Left ventricle myocardium superior (tissue), 1 donor: ENCODE results near the gene PRKG1. TPM values are rescaled to one million over a fixed set of nuclear protein-coding genes. Genes with fewer than 3 reads are reported as not detected.

Experiments used
- ATAC-seq: fragments of 200-7000 bp; cut with Tn5 transposase; one replicate; pipeline ENCODE4 v1.9.1; 2020; ENCODE audit warnings: mild to moderate bottlenecking, moderate library complexity
- DNase-seq: peaks from one replicate; pipeline ENCODE4 v3.0.0-alpha.2; 2020
- intact Hi-C: fragments of 100-400 bp; cut with micrococcal nuclease; formaldehyde crosslinking; loops from one replicate; pipeline ENCODE4 v1.11.0; 2022
- long read RNA-seq: library from polyadenylated mRNA; unstranded; transcript quantifications from one replicate; pipeline ENCODE4 v2.0.0, GENCODE V29; 2021
- total RNA-seq: library from RNA; stranded (reverse); fragmentation: NEBNext Ultra II Directional; extraction: Animal tissue kit (Norgen Biotek cat#: 25700); gene quantifications from one replicate; pipeline ENCODE4 v1.2.1, GENCODE V29; 2021
- donor health status: DM: no; HTN: yes; CAD: no; lungs with severe emphysema.

Gene PRKG1
- total RNA-seq = 24.9 TPM
- long read RNA-seq, partial matches to known transcripts = 1 of 7 reads
- long read RNA-seq, other reads (novel, unspliced or antisense) = 6 of 7 reads

DNA sequence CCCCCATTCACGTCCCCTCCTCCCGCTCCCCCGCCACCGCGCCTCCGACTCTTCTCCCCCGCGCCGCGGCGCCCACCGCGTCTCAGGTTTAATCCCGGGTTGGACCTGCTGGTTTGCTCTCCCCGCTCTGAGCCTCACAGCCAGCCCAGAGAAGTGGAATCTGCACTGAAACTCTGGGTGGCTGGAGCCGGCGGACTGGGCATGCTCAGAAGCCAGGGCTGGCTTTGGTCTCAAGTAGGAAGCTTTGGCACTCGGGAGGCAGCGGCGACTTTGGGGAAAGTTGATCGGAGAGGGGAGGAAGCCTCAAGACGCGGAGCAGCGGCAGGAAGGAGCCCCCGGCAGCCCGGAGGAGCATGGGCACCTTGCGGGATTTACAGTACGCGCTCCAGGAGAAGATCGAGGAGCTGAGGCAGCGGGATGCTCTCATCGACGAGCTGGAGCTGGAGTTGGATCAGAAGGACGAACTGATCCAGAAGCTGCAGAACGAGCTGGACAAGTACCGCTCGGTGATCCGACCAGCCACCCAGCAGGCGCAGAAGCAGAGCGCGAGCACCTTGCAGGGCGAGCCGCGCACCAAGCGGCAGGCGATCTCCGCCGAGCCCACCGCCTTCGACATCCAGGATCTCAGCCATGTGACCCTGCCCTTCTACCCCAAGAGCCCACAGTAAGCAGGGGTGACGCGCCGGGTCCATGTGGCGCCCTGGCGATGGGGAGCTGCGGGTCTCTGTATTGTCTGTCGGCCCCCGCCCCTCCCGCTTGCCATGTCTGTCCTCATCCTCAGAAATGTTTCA lies at the start of gene PRKG1:
TSS of gene PRKG1 (plus strand) at position 250 of the 791 bp plus-strand sequence.
- DNase-seq = peak; percentile 88
- intact Hi-C loops = no loop called here
- ATAC-seq = peak; percentile 94

DNA sequence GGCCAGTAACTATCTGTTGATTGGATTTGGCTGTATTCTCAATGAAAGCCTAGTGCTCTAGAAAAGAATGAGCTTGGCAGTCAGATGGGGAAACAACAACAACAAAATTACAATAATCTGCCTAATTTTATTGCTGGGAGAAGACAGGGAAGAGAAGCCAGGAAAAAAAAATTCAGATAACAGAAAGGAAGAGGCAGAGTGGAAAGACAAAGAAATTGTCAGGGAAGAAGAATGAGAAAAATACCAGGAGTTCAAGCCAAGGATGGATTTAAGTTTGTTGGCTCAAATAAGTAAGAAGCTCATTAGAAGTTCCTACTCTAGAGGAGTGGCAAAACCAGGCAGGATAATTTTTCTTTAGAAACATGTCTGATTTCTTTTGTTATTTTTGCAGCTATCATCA lies 45.9 kb upstream of the PRKG1 start:
- DNase-seq (no peak), ATAC-seq (no peak)
- intact Hi-C loops = no loop called here

DNA sequence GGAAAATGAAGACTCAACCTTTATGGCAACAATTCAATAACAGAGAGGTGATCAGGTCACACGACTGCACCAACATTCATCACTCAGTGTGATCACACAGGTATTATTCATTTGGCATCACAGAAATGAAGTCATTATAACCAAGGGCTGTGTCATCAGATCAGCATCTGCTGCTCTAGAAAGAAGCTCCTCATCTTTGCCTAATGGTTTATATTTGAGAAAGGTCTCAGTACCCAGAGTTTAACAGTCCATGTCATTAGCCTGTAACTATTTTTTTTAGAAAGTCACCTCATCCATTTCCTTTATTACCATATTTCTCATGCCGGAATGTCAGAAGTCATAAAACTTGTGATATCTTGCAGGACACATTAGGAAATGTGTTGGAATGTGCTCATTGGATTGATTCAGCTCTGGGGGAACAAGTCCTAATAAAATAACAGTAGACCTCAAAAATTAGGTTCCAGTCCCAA lies 45.1 kb upstream of the PRKG1 start:
- ATAC-seq (no peak), DNase-seq (no peak)
- intact Hi-C loops = no loop called here

DNA sequence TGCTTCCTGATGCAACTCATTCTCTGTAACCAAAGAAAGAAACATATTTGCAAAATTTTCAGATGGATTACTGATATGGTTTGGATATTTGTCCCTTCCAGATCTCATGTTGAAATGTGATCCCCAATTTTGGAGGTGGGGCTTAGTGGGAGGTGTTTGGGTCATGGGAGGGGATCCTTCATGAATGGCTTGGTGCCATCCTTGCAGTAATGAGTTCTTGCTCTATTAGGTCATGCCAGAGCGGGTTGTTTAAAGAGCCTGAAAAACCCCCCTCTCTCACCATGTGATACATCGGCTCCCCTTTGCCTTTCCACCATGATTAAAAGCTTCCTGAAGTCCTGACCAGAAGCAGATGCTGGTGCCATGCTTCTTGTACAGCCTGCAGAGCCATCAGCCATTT lies 43.8 kb upstream of the PRKG1 start:
- no peak for DNase-seq

DNA sequence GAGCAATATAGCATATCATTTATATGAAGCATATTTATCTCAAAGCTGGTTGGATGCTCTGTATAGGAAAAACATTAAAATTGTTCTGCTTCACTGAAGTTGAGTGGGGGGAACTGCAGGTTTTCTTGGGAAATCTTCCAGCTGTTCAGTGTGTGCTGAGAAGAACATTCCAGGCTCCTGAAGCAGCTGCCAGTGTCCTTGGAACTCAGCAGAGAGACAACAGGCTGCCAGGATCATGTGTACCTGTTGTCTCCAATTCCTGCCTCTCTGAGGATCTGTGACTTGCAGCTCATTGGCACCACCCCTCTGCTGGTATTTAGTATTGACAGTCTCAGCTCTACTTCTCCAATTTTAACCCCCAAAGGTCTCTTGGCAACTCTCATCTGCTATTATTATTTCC lies 42.3 kb upstream of the PRKG1 start:
- no peak for DNase-seq
- ATAC-seq = no peak
- intact Hi-C loops = no loop called here

More for the DNA sequence above, 43.8 kb upstream of the PRKG1 start:
- ATAC-seq = no peak
- intact Hi-C loops = no loop called here

DNA sequence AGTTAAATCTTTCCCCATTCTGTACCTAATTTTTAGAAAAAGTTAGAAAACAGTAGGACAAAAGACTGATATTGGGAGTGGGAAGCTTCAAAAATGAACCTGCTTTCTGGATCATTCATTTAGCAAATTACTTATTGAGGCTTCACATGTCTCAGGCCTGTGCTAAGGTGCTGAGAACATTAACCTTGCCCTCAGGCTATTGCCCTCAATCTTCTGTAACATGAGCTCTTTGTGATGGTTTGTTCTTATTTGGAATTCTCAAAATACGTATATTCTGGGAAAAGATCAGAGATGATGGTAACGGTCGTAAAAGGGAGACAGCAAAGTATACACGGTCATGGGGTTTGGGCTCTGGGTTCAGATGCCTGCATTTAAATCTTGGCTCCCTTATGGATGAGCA lies 39.5 kb upstream of the PRKG1 start:
- no peak for ATAC-seq
- intact Hi-C loops = no loop called here
- DNase-seq = no peak

DNA sequence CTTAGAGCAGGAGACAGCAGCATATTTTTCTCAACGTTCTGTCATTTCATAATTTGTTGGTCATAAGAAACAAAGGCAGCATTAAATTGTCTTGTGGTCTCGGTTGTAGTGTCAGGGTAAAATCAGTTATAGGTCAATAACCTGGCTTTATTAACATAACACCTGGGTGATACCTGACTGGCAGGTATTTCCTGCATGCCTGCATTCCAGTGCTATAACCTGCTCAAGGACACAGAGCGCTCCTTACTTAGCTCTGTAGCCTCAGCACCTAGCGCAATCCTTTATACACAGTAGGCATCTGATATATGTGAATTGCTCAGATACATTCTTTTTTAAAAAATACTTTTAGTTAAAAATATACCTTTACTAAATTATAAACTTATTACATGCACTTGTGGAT lies 38.9 kb upstream of the PRKG1 start:
- no peak for ATAC-seq
- no peak for DNase-seq
- intact Hi-C loops = no loop called here

DNA sequence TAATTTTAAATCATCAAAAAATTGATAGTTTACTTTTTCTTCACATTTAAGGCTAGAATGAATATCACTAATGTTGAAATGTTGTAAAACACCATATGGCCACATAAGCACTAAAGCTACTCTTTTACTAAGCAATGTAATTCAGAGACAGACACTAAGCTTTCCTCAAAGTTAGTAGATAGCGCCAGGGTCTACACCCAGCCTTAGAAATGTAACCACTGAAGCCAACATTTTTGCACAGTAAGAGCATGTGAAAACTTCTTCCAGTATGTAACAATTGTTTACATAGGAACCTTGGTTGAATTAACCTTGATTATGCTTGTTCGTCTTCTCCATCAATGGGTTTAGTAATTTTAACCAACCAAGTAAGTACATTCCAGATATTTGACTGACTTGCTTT lies 28.4 kb upstream of the PRKG1 start:
- intact Hi-C loops = no loop called here
- no peak for DNase-seq
- ATAC-seq = no peak

DNA sequence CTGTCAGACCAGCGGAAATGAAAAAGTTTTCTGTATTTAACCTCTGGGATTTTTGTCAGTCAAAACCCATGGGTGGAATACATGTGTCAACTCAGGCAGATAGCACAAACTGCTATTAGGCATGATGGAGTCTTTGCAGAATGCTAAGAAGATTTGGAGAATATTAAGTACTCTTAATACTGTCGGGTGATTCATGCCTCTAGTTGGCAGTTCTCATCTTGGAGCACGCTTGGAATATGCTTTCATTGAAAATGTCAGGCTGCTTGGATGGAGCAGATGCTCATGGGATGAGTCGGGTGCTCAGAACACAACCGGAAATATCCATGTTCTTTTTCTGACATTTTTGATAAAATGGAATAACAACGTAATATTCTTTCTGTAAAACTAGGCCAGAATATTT lies 27.6 kb upstream of the PRKG1 start:
- ATAC-seq (peak; percentile 64), DNase-seq (no peak)
- intact Hi-C loops = no loop called here

DNA sequence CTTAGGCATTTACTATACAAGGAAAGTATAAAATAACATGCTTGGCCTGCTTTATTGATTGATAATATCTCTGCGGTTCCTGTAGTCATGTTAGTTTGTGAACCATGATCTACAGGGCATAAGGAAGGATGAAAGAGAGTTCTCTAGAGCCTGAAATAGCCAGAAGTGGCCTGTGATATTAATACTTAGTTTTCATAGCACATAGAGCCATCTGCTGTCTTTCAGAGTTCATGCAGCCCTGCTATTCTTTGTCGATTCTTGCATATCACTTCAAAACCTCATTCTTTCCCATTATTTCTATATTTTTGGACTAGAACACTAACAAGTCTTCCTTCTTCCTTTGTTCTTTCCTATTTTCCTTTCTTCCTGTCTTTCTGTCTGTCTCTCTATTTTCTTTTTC lies 26.4 kb upstream of the PRKG1 start:
- DNase-seq = no peak
- ATAC-seq = peak; percentile 82
- intact Hi-C loops = no loop called here

DNA sequence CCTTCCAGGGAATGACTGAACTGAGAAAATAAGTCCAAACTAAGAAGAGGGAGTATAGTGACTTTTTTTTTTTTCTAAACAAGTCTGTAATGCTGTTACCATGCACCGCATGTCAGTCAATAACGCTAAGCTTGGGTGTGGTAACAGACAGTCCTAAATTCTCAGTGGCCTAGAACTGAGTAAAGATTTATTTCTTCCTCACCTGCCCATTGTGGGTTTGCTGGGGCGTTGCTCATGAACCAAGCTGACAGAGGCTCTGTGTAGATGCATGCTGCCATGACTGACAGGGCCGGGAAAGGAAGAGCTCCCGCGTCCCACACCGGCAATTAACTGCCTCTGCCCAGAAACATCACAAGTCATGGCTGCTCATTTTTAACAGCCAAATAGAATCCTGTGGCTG lies 25.5 kb upstream of the PRKG1 start:
- no peak for DNase-seq
- ATAC-seq = no peak
- intact Hi-C loops = no loop called here

DNA sequence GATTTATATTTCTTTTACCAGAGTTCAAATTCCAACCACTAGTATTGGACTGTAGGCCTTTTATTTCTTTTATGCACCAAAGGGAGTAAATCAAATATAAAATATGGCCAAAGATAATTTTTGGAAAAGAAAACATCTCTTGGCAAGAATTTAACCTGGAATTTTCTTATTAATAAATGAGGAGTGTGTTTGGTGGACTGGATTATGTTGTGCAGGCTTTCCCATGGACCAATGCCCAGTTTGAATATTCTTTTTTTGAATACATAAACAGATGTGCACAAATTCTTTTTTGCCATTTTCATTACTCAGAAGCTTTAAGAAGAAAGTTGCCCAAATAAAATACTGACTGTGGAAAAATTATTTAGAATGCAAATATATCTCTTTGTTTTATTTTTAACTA lies 22.1 kb upstream of the PRKG1 start:
- peak; percentile 39 for ATAC-seq
- intact Hi-C loops = no loop called here
- DNase-seq = no peak

DNA sequence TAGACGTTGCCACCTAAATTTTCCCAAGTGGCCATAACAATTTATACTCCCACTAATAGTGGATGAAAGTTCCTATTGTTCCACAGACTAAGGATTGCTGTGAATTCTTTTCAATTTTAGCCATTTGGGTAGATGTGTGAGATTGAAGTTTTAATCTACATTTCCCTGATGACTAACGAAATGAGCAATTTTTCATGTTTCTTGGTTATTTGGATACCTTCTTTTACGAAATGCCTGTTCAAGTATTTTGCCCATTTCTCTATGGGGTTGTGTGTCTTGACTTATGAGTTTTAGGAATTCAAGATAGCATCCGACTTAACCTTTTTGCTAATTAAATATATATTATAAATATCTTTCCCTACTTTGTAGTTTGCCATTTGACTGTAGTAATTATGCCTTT lies 16.4 kb upstream of the PRKG1 start:
- intact Hi-C loops = no loop called here
- DNase-seq (no peak), ATAC-seq (no peak)

DNA sequence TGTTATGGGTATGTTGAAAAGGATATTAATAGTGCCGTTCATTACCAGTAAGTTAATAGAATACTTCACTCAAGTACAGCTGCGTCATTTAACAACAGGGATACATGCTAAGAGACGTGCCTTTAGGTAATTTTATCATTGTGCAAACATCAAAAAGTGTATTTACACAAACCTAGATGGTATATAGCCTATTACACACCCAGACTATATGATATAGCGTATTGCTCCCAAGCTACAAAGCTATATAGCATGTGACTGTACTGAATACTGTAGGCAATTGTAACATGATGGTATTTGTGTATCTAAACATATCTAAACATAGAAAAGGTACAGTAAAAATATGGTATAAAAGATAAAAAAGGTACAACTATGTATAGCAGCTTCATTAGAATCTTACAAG lies 11.1 kb upstream of the PRKG1 start:
- intact Hi-C loops = no loop called here
- no peak for ATAC-seq
- no peak for DNase-seq

DNA sequence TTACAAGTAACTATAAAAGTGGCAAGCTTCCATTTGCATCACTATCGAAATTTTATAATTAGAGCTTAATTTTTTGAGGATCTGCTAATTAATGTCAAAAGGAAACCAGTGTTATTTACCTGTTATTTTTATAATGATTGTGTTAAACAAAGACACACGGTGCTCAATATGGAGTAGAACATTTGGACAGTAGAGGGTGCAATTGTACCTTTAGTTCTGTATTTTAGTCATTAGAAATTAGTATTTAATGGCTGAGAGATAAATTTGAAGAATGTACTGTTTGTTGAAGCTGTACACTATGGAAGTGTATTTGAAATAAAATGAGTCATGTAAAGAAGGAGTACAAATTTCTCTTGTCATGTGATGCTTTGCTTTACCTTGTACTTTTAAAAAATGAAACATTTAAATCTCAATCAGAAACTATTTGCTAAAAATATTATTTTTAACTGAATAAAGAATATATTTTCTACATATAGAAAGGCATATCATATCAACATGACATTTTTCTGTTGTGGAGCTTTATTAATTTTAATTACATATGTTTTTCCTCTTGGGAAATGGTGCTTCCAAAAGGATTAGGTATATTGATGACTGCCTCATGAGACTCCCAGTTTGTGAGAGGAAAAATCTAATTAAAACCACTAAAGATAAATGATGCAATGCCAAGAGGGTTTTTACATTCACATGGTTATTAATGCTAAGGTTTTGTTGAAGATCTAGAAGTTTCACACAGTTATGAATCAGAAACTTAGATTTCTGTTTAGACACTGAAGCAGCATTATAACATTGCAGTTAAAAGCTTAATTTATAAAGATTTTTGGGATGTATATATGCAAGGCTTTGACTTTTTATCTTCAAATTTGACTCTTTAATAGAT lies 10.4 kb upstream of the PRKG1 start:
- DNase-seq (no peak), ATAC-seq (peak; percentile 56)
- intact Hi-C loops = no loop called here

DNA sequence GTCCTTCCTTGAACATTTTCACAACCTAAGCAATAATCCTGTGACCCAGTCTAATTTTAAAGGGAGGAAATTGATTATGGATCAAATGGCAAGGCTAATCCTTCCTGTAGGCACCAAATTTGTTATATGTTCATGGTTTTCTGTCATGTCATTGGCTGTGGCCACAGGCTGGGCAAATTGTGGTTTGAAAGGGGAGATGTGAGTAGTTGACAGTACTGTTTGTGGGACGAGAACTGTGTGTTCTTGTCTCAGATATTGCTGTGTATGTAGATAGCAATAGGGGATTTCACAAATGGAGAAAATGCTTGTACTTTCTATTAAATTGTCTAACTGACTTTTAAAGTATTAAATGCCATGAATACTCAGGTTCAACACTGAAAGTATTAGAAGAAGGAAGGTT lies 8.1 kb upstream of the PRKG1 start:
- ATAC-seq (no peak), DNase-seq (no peak)
- intact Hi-C loops = no loop called here

DNA sequence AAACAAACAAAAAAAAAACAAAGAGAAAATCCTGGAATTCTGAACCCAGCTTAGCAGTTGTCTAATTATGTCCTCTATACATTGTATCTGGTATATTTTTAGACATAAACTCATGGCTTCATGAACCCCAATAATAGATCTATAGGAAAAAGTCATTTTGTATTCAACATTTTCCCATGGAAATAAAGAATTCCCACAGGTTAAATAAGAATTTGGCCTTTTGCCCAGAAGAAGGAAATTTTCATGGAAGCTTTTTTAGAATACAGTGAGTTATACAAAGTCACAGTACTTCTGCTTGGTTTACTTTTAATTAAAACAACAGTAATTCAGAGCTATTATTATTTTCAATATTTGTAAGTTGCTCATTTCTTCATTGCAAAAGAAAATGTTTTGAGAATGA lies 2.1 kb upstream of the PRKG1 start:
- ATAC-seq = no peak
- intact Hi-C loops = no loop called here
- no peak for DNase-seq

DNA sequence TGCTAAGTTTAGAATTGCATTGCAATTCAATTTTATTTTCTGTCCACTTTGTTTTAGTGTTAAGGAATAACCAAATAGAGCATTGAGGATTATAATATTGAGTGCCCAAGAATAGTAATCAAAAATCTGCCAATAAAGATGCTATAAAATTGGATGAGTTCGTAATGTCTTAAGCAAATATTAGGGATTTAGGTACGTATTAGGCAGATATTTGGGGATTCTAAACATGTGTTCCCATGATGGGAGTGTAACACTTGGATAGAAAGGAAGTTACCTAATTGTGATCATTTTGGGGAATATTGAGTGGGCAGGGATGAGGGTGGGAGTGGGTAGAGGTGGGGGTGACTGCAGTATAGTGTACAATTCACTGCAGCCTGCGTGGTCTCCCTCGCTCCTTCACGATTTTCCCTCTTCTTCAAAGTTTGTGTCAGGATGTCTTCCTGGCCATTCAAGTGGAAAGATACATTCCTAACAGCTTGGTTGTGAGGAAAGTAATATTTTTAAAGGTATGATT lies 1.3 kb upstream of the PRKG1 start:
- intact Hi-C loops = no loop called here
- ATAC-seq (no peak), DNase-seq (no peak)

DNA sequence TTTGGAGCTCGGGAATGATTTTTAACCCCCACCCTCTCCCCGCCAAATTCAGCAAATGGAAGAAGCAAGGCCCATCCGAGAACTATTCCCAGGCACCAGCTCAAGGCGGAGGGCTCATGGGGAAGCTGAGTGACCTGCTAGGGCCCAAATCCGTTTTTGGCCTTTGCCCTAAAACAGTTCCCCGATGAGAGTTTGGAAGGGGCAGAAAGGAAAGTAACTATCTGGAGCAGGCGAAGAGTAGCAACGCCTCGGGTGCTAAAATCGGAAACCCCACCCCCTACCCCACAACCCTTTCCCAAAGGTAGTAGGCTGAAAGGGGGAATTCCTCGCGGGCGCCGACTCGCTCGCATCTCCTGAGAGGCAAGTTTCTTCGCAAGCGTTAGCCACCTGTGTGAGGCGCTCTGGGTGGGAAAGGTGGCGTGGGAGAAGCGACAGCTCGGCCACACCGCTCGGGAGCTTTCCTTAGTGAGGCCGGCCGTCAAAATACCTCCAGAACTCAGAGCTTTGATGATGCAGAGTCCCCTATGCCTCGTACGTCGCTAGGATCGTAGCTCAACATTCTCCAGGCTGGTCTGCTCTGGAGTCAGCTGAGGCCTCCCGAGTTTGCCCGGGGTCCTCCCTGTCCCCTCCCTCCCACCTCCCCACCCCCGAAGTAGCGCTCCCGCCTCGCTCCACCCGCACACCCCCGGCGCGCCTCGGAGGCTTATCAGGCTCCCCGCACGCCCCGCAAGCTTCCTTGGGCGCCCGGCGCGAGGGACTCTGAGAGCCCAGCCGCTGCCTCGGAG lies 642 bp upstream of the PRKG1 start:
- ATAC-seq (peak; percentile 63), DNase-seq (peak; percentile 58)
- intact Hi-C loops = no loop called here
